GM23248 (cell line): ENCODE results near the gene CAPNS1. TPM values are rescaled to one million over a fixed set of nuclear protein-coding genes. Genes with fewer than 3 reads are reported as not detected.

ENCODE experiments used
- DNase-seq: peaks from one replicate; pipeline ENCODE4 v3.0.0-alpha.2; 2015
- H2AFZ ChIP-seq: fragments of 200-600 bp; sonication (generic); 2 replicates; pipeline ENCODE4 v1.6.1; 2016; ENCODE audit warnings: antibody characterized with exemption
- H3F3A ChIP-seq: fragments of 200-600 bp; sonication (generic); 2 replicates; pipeline ENCODE4 v1.6.1; 2016; ENCODE audit warnings: mild to moderate bottlenecking, antibody characterized with exemption, mixed run types; ENCODE audit not compliant: insufficient read depth
- H3K27ac ChIP-seq: fragments of 200-600 bp; sonication (generic); 2 replicates; pipeline ENCODE4 v1.5.1; 2016; ENCODE audit warnings: mild to moderate bottlenecking
- H3K27me3 ChIP-seq: fragments of 200-600 bp; sonication (generic); replicated peaks from 2 replicates; pipeline ENCODE4 v1.6.1; 2016; ENCODE audit warnings: mild to moderate bottlenecking; ENCODE audit not compliant: insufficient read depth
- H3K36me3 ChIP-seq: fragments of 200-600 bp; sonication (generic); 2 replicates; pipeline ENCODE4 v1.6.1; 2016; ENCODE audit warnings: low read depth, mild to moderate bottlenecking
- H3K4me1 ChIP-seq: fragments of 200-600 bp; sonication (generic); 2 replicates; pipeline ENCODE4 v1.6.1; 2016; ENCODE audit warnings: mild to moderate bottlenecking; ENCODE audit not compliant: insufficient read depth
- H3K4me2 ChIP-seq: fragments of 200-600 bp; sonication (generic); one replicate; pipeline ENCODE4 v1.6.1; 2016; ENCODE audit warnings: mild to moderate bottlenecking; ENCODE audit not compliant: unreplicated experiment
- H3K4me3 ChIP-seq: fragments of 200-600 bp; sonication (generic); 2 replicates; pipeline ENCODE4 v1.5.1; 2016; ENCODE audit warnings: mild to moderate bottlenecking
- H3K79me2 ChIP-seq: fragments of 200-600 bp; sonication (generic); 2 replicates; pipeline ENCODE4 v1.6.1; 2016; ENCODE audit warnings: mild to moderate bottlenecking; ENCODE audit not compliant: insufficient read depth
- H3K9ac ChIP-seq: fragments of 200-600 bp; sonication (generic); 2 replicates; pipeline ENCODE4 v1.6.1; 2016; ENCODE audit warnings: mild to moderate bottlenecking
- H3K9me2 ChIP-seq: fragments of 200-600 bp; sonication (generic); 2 replicates; pipeline ENCODE4 v1.6.1; 2016; ENCODE audit warnings: mixed run types, mild to moderate bottlenecking, moderate library complexity; ENCODE audit not compliant: insufficient read depth
- H3K9me3 ChIP-seq: fragments of 200-600 bp; sonication (generic); one replicate; pipeline ENCODE4 v1.6.1; 2017; ENCODE audit warnings: low read depth
- H4K20me1 ChIP-seq: fragments of 200-600 bp; sonication (generic); 2 replicates; pipeline ENCODE4 v1.6.0; 2016; ENCODE audit not compliant: insufficient read depth
- EZH2 ChIP-seq: fragments of 200-600 bp; sonication (generic); IDR thresholded peaks from 2 replicates; pipeline ENCODE4 v1.6.1; 2018; ENCODE audit warnings: antibody characterized with exemption, mild to moderate bottlenecking; ENCODE audit not compliant: insufficient read depth, poor library complexity, severe bottlenecking
- EZH2phosphoT487 ChIP-seq: fragments of 200-600 bp; sonication (generic); IDR thresholded peaks from 2 replicates; pipeline ENCODE4 v1.6.1; 2018; ENCODE audit warnings: antibody characterized with exemption, moderate library complexity, mild to moderate bottlenecking, low read depth; ENCODE audit not compliant: insufficient read depth
- whole genome bisulfite sequencing, 2 experiments: methylation state at CpG; one replicate each; pipeline ENCODE4 v1.1.6; 2015 to 2017; ENCODE audit warnings: low lambda C conversion rate in 2 of 2, low coverage in 1 of 2; ENCODE audit errors: missing lambda C conversion rate in 2 of 2; 5-methylcytosine and 5-hydroxymethylcytosine counted together
- in situ Hi-C: fragments of 300-500 bp; cut with MboI; formaldehyde crosslinking; loops from 2 replicates; pipeline ENCODE4 v1.15.0; 2020
- polyA plus RNA-seq: library from polyadenylated mRNA; unstranded; fragments of >200 nt; fragmentation: Nextera tagmentation; extraction: Ambion mirVana; gene quantifications from 2 replicates; pipeline ENCODE4 v1.2.1, GENCODE V29; 2016
- total RNA-seq: library from RNA; depleted of rRNA; stranded (reverse); fragments of >200 nt; shearing (Covaris generic); gene quantifications from 2 replicates; pipeline ENCODE4 v1.2.3, GENCODE V29; 2014

CAPNS1 gene
- total and polyA plus RNA-seq, 2 experiments from 2014 or later = 353 to 540 TPM

GRCh38 chr19:36136964-36137686 is 2.7 kb upstream of the CAPNS1 start:
- in situ Hi-C loops = no loop called here
- H3K27me3 ChIP-seq = no peaks in the 10 kb centered on the region
- DNase-seq = peak; percentile 89
- peak overlapping the region; percentile 66 for H3K27ac ChIP-seq
- H2AFZ ChIP-seq = peak overlapping the region; percentile 66
- H4K20me1 ChIP-seq = peaks cover 7% of the 10 kb centered on the region; the same call in 1 of the 2 replicates
- TF ChIP-seq EZH2 (no peak), EZH2phosphoT487 (no peak)
- H3K9me3 ChIP-seq = no peaks in the 10 kb centered on the region
- peak overlapping the region; percentile 66 for H3K9ac ChIP-seq
- H3K4me3 ChIP-seq = 0 out of 2 replicates have a peak overlapping the region, but pooled peaks have one; percentile 9
- H3K79me2 ChIP-seq = peaks cover 20% of the 10 kb centered on the region
- no peaks in the 10 kb centered on the region for H3F3A ChIP-seq
- H3K4me1 ChIP-seq = peaks cover 25% of the 10 kb centered on the region
- H3K4me2 ChIP-seq = peak overlapping the region; percentile 47
- H3K9me2 ChIP-seq = no peaks in the 10 kb centered on the region
- no peaks in the 10 kb centered on the region for H3K36me3 ChIP-seq
- WGBS, 2 experiments = 53 to 55% methylated on average over 11 to 12 of the region's 12 CpGs

GRCh38 chr19:36139120-36139472 is 770 bp upstream of the CAPNS1 start:
- no peaks in the 10 kb centered on the region for H3F3A ChIP-seq
- DNase-seq = no peak
- H4K20me1 ChIP-seq = peaks cover 7% of the 10 kb centered on the region; the same call in 1 of the 2 replicates
- H3K4me1 ChIP-seq = peaks cover 22% of the 10 kb centered on the region
- no peaks in the 10 kb centered on the region for H3K9me2 ChIP-seq
- peak overlapping the region; percentile 97 for H3K4me3 ChIP-seq
- H3K79me2 ChIP-seq = peaks cover 33% of the 10 kb centered on the region
- H3K4me2 ChIP-seq = peak overlapping the region; percentile 90
- no peaks in the 10 kb centered on the region for H3K9me3 ChIP-seq
- peak overlapping the region; percentile 97 for H3K9ac ChIP-seq
- in situ Hi-C loops = no loop called here
- peaks cover 13% of the 10 kb centered on the region for H3K36me3 ChIP-seq
- H3K27ac ChIP-seq = peak overlapping the region; percentile 93
- WGBS, 2 experiments = 53 to 62% methylated on average over 7 of the region's 7 CpGs
- no peaks in the 10 kb centered on the region for H3K27me3 ChIP-seq
- TF ChIP-seq EZH2phosphoT487 = no peak
- TF ChIP-seq EZH2 = no peak
- H2AFZ ChIP-seq = peak overlapping the region; percentile 95

- H3K36me3 ChIP-seq = peaks cover 22% of the 10 kb centered on the region
- no peaks in the 10 kb centered on the region for H3K27me3 ChIP-seq
- peak overlapping the region; percentile 57 for H2AFZ ChIP-seq
- TF ChIP-seq EZH2 (no peak), EZH2phosphoT487 (no peak)
- peak overlapping the region; percentile 86 for H3K4me2 ChIP-seq
- H3K4me3 ChIP-seq = peak overlapping the region; percentile 97
- peak overlapping the region; percentile 97 for H3K9ac ChIP-seq
- in situ Hi-C loops = no loop called here
- DNase-seq = peak; percentile 70
- H3F3A ChIP-seq = 0 out of 2 replicates have a peak, but pooled peaks cover 3% of the 10 kb centered on the region
- H3K9me2 ChIP-seq = no peaks in the 10 kb centered on the region
- H3K27ac ChIP-seq = peak overlapping the region; percentile 93
- peaks cover 7% of the 10 kb centered on the region; the same call in 1 of the 2 replicates for H4K20me1 ChIP-seq
- WGBS, 2 experiments = 2% methylated on average over 17 to 31 of the region's 31 CpGs
- H3K4me1 ChIP-seq = peaks cover 22% of the 10 kb centered on the region
- H3K9me3 ChIP-seq = no peaks in the 10 kb centered on the region
- H3K79me2 ChIP-seq = peaks cover 47% of the 10 kb centered on the region
Observed at GRCh38 chr19:36140304-36141038, 605 bp downstream of the CAPNS1 start.

- no peak for TF ChIP-seq EZH2phosphoT487
- TF ChIP-seq EZH2 = no peak
- Histone ChIP-seq H3K27me3 (no peaks in the 10 kb centered on the region), H3K9ac (peak overlapping the region; percentile 97), H3K9me2 (no peaks in the 10 kb centered on the region), H3K36me3 (peaks cover 30% of the 10 kb centered on the region), H3K4me3 (peak overlapping the region; percentile 97), H3K4me2 (peak overlapping the region; percentile 64), H2AFZ (no peak overlapping the region; the same call in 1 of the 2 replicates), H3K9me3 (no peaks in the 10 kb centered on the region), H4K20me1 (peaks cover 7% of the 10 kb centered on the region; the same call in 1 of the 2 replicates), H3F3A (0 out of 2 replicates have a peak, but pooled peaks cover 3% of the 10 kb centered on the region), H3K79me2 (peaks cover 55% of the 10 kb centered on the region), H3K4me1 (peaks cover 17% of the 10 kb centered on the region), H3K27ac (peak overlapping the region; percentile 93)
- WGBS, 2 experiments = 20 to 34% methylated on average over 21 to 42 of the region's 42 CpGs
- DNase-seq = peak; percentile 93
- in situ Hi-C loops = no loop called here
Observed at GRCh38 chr19:36141039-36141927, 1.4 kb downstream of the CAPNS1 start.
